GM18951 (cell line): ENCODE results near the gene KCNG2.

ENCODE experiments used
- POLR2A ChIP-seq: IDR thresholded peaks from 4 replicates; pipeline ENCODE4 v1.6.1; 2011; ENCODE audit warnings: mild to moderate bottlenecking; ENCODE audit not compliant: insufficient read length, insufficient read depth; ENCODE audit errors: extremely low read depth
- in situ Hi-C: fragments of 300-500 bp; cut with MboI; formaldehyde crosslinking; loops from one replicate; pipeline ENCODE4 v1.12.0; 2022; ENCODE audit warnings: low sequenced_read_pairs, mixed read lengths, inconsistent platforms; ENCODE audit not compliant: unreplicated experiment

Gene KCNG2

DNA sequence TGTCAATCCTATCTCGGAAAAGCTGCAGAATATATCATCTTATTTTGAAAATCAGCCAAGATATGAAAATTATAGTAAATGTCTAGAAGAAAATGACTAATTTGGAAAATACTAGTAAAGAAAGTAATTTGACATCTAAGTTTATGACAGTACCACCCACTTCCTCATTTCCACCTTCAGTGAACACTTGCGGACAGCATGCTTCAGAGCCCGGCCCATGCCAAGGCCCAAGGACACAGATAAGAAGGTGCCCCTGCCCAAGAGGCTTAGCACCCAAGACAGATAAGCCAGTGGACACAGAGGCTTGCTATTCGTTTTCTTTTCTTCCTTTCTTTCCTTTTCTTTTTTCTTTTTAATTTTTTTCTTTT lies 4.8 kb upstream of the KCNG2 start:
- no peak for TF ChIP-seq POLR2A
- in situ Hi-C loops, result no loop called here

DNA sequence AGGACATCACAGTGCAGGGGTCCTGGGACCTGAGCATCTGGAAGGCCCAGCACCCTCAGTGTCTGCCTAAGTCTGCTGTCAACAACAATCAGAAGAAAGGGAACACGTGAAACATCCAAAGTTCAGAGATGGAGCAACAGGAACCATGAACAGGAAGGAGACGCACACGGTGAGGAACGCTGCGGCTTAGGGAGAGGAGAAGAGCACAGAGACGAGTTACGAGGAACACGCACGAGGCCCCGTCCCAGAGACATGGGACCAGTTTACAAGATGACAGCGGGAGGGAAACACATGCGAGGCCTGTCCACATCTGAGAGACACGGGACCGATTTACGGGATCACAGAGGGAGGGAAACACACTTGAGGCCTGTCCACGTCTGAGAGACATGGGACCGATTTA lies 2.9 kb upstream of the KCNG2 start:
- TF ChIP-seq POLR2A, result no peak
- in situ Hi-C loops, result no loop called here

DNA sequence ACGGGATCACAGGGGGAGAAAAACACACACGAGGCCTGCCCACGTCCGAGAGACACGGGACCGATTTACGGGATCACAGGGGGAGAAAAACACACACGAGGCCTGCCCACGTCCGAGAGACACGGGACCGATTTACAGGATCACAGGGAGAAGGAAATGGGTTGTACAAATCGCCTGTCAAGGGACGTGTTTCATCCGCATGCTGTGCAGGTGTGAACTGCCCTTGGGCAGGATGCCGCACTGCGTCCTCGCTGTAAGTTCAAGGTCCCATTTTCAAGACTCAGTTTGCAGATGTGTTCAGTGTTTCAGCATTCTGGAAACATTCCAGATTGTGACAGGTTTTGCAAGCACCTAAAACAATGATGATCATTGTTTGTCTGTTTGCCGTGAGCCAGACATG lies 2.3 kb upstream of the KCNG2 start:
- no peak for TF ChIP-seq POLR2A
- in situ Hi-C loops, result no loop called here

DNA sequence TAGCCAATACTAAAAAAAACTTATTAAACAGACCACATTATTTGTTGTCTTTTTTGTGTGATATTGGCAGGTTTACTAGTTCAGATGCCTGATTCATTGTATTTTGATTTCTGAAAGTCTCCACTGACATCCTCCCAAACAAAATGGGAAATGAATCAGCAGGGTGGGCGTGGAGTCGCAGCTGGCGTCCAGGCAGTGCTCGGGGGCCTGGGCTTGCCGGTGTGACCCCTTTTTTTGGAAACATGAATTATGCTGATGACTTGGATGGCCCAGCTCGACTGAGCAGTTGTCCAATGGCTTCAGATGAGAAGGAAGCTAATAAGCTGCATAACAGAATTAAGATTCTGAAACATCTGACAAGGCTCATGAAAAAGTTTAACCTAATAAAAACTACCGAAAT lies 1.7 kb upstream of the KCNG2 start:
- in situ Hi-C loops, result no loop called here
- no peak for TF ChIP-seq POLR2A

DNA sequence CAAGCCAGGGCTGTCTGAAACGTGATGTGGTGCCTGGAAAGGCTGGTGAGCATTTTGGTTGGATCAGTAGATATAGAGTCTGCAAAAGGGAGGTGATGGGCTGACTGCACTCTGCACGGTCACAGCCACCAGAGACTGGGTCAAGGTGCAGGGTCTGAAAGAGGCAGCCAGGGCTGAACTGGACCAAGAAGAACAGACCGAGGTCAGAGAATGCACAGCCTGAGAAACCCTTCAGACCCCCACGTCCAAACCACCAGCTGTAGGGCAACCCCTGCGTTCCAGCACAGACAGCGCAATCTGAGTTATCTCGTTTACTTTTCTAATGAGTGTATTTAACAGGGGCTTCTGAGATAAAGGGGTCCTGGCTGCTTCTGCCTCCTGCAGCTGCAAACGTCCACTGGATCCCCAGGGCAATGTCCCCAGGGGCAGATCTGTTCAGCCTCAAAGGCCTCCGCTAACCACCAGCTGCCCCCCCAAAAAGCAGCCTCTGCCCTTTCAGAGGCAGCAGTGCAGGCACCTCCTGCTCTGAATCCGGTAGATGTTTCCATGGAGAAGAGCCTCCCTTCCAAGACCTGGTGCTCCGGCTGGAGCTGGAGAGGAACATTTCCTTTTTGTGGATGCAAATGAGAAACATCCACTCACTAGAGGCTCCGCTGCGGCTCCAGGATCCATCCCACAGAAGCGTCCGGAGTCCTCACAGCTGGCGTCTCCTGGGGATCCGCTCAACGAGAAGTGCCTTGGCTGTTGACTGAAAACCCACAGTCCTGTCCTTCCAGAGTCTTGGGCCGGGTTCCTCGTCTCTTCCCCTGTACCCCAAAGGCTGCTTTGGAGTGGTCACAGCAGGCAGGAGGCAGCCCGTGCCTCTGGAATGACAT lies 970 bp upstream of the KCNG2 start:
- in situ Hi-C loops, result no loop called here
- TF ChIP-seq POLR2A, result no peak

DNA sequence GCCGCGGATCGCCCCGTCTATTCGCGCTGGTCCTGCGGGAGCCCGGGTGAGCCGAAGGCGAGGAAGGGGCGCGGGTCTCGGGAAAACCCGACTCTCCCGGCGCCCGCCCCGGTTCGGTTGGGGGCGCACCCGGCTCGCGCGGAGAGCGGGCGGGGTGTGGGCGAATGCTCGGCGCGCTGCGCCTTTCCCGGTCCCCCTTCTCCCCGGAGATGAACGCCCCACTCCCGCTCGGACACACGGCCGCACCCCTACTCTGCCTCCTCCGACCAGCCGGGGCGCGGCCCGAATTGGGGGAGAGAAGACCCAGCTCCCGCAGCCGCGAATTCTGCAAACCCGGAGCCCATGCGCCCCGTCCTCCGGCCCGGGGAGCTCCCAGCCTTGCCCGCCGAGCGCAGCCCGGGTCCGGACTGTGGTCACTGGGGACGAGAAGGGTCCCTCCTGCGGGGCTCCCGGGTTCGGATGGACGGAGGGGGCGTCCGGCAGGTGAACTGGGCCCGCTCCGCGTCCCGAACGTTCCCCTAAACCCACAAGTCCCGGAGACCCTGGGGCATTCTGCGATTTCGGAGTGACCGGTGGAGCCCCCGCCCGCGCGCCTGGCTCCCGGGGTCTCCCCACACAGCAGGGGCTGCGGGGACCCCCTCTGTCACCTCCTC lies 734 bp downstream of the KCNG2 start:
- in situ Hi-C loops, result no loop called here
- no peak for TF ChIP-seq POLR2A

DNA sequence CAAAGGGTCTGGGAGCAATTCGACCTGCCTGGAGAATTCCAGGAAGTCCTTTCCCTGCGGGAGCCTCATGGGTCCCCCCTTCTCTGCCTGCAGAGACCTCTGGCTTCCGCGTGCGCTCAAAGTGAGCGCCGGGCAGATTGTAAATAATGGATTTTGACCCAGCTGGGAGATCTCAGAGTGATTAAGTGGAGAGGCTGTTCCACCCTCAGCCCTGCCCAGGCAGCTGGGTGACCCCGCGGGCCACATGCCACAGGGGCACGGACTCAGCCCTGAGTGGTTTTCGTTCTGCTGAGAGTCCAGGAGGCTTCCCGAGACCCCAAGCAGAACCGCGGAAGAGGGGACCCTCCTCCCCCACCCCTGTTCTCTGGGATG lies 1.2 kb downstream of the KCNG2 start:
- no peak for TF ChIP-seq POLR2A
- in situ Hi-C loops, result no loop called here

DNA sequence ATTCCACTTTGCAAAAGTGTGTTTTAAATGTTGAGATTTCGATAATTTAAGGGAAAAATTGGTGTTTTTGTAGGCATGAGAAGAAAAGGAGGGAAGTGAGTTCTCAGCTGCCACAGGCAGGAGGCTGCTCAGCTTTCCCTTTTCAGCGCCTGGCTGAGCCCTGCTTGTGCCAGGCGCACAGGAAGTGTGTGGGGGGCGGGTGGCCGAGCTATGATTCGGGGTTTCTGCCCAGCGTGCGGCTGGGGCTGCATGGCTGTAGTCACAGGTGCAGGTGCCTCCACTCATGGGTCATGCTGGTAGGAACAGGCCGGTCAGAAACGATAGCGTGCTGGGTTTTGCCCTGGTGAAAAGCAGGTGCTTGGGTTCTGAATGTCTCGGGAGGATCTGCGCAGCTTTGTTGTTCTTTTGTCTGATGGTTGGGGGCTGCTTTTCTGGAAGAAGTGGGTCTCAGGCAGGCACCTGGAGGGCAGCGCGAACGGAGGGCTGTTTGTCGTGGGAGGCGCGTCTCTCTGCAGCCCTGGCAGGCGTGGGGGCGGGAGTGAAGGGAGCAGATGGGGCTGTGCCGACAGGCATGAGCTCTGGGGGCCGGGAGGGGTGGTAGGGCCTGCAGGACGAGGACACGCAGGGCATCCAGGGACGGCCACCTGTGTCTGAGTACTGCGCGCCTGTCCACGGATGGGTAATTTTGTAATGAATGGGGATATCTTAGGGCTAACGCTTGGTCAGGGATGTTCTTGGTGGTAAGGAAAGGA lies 2.1 kb downstream of the KCNG2 start:
- in situ Hi-C loops, result no loop called here
- no peak for TF ChIP-seq POLR2A

DNA sequence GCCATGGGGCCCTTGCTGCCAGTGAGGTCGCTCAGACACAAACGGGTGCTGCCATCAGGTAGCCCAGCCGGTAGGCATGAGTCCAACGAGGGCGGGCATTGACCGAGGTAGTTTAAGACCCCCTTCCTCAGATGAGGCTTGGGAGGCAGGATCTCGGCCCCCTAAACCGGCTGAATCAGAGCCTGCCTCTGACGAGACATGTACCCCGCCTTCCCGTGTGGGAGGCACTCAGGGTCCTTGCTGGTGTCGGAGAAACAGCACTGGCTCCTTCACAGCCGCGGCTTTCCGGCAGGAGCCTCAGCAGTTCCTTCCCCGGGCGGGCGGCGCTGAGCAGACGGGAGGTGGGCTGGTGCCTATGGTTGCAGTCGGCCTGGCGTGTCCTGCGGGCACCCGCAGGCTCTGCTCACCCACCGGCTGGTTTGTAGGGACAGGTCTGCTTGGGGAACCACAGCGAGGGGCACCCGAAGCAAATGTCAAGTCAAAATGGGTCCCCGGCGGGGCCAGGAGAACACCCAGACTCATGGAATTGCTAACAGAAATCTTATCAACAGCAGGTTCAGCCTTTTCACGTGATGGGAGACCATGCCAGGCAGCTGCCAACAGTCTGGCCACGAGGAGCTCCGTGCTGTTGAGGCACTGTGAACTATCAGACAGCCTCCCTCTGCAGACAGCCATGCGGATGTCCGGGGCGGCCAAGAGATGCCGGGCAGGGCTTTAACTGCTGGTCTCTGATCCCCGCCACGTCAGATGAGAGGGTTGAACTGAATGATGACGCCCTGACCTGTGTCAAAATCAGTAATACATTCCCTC lies 2.8 kb downstream of the KCNG2 start:
- in situ Hi-C loops, result no loop called here
- no peak for TF ChIP-seq POLR2A

DNA sequence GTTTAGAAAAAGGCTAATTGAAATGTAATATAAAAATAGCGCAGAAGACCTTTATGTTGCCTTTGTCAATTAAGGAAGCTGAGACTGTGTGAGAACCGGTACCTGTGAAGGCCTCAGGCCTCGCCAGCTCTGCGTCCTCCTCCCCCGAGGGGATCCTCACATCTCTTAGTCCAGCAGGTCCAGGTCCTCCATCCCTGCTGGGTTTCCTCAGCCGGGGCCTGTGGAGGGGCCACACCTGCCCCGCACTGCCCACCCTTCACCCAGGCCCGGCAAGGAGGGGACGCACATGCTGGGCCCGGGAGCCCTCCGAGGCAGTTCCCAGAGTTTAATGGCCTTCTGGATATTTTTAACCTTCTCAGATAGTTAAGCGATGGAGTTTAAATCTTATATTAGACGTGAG lies 3.5 kb downstream of the KCNG2 start:
- no peak for TF ChIP-seq POLR2A
- in situ Hi-C loops, result no loop called here

DNA sequence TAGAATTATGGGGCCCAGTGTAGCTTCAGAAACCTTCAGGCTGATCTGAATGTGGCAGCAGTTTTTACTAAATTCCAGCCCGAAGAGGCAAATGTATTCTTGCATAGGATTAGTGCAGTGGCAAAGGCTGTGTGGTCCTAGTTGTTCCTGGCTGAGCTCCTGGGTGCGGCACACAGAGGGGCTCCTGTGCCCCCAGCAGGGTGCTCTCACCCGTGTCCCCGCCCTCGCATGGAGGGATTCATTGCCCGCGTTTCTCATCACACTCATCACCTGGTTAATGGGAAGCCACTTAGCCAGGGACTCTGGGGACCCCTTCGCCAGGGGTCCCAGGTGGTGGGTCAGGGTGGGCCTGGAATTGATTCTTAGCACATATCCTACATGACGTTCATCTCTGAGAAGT lies 3.9 kb downstream of the KCNG2 start:
- TF ChIP-seq POLR2A, result no peak
- in situ Hi-C loops, result no loop called here

DNA sequence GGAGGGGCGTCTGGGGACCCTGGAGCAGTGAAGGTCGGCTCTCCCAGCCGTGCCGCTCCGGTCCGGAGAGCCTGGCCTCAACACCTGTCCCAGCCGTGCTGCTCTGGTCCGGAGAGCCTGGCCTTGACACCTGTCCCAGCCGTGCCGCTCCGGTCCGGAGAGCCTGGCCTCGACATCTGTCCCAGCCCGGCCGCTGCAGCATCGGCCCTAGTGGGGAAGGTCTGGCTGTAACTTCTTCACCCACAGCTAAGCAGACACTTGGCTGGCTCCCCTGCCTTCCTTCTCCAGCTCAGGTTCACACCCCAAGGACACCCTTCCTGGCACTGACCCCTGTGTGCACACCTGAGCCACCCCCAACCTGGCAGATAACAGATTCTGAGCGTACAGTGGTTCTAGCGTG lies 4.6 kb downstream of the KCNG2 start:
- in situ Hi-C loops, result no loop called here

DNA sequence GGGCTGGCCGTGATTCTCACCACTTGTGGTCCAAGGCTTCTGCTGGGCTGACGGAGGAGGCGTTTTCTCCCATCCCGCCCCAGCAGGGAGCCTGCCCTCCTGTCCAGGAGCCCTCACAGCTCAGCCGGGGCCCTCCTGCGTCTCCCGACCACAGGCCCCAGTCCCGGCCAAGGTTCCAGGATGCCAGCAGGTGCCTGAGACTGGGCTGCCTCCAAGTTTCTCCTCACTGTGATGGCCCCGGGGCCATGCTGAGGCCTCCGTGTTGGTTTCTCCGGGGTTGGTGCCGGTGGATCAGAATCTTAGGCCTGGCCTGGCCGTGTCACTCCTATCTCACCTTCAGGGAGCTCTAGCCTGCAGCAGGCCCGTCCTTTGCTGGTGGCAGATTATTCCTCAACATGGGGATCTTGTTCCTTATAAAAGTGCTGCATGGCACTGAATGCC lies 5.9 kb downstream of the KCNG2 start:
- in situ Hi-C loops, result no loop called here
- TF ChIP-seq POLR2A, result no peak

More for the DNA sequence above, 4.6 kb downstream of the KCNG2 start:
- TF ChIP-seq POLR2A, result no peak
